HCT116 (cell line): ENCODE data around the gene MAEA.

Source experiments
- CTCF ChIP-seq, 3 experiments: fragments of 200-600 bp in 1 of 3; sonication (generic) in 1 of 3; IDR thresholded peaks in 2 of 3; conservative IDR thresholded peaks in 1 of 3; 2 replicates each; pipeline ENCODE4 v1.5.1; 2012 to 2017; ENCODE audit warnings: low read depth in 2 of 3, low read length in 2 of 3, antibody characterized with exemption in 1 of 3, borderline replicate concordance in 1 of 3, control low read depth in 1 of 3, mild to moderate bottlenecking in 1 of 3, mixed read lengths in 1 of 3, mixed run types in 1 of 3, moderate library complexity in 1 of 3; ENCODE audit not compliant: insufficient read depth in 1 of 3
- ELF1 ChIP-seq: IDR thresholded peaks from 2 replicates; pipeline ENCODE4 v1.6.1; 2012; ENCODE audit warnings: low read depth, borderline replicate concordance
- EZH2 ChIP-seq: fragments of 200-600 bp; sonication (generic); IDR thresholded peaks from 2 replicates; pipeline ENCODE4 v1.6.1; 2017; ENCODE audit warnings: antibody characterized with exemption, mixed run types
- FOSL1 ChIP-seq: IDR thresholded peaks from 2 replicates; pipeline ENCODE4 v1.6.1; 2012; ENCODE audit warnings: low read depth
- POLR2A ChIP-seq: IDR thresholded peaks from 2 replicates; pipeline ENCODE4 v1.7.0; 2011; ENCODE audit warnings: borderline replicate concordance; ENCODE audit not compliant: insufficient read depth, insufficient read length; ENCODE audit errors: extremely low read depth
- POLR2AphosphoS5 ChIP-seq: IDR thresholded peaks from 2 replicates; pipeline ENCODE4 v1.6.1; 2011; ENCODE audit warnings: mild to moderate bottlenecking, low read depth, low read length, moderate library complexity
- RAD21 ChIP-seq: IDR thresholded peaks from 2 replicates; pipeline ENCODE4 v1.6.1; 2012; ENCODE audit warnings: low read depth, mild to moderate bottlenecking
- SIN3A ChIP-seq: IDR thresholded peaks from 2 replicates; pipeline ENCODE4 v1.6.1; 2012; ENCODE audit warnings: low read depth
- YY1 ChIP-seq: IDR thresholded peaks from 2 replicates; pipeline ENCODE4 v1.6.1; 2011; ENCODE audit warnings: low read length, low read depth, moderate library complexity, mild to moderate bottlenecking; ENCODE audit not compliant: insufficient replicate concordance; ENCODE audit errors: extremely low read depth
- ZBTB33 ChIP-seq: IDR thresholded peaks from 2 replicates; pipeline ENCODE4 v1.6.1; 2011; ENCODE audit warnings: mild to moderate bottlenecking, low read length, moderate library complexity; ENCODE audit not compliant: insufficient replicate concordance; ENCODE audit errors: extremely low read depth

- no peak for TF ChIP-seq CTCF (IDR thresholded peaks at IDR 0.05 in 2 of 3, conservative IDR thresholded peaks at IDR 0.05 in 1 of 3; ENCODE audit: borderline replicate concordance in 1 of 3, insufficient read depth in 1 of 3, low read depth in 2 of 3, low read length in 2 of 3)
- no peak for TF ChIP-seq ZBTB33
- no peak for TF ChIP-seq POLR2A
- TF ChIP-seq POLR2AphosphoS5, result no peak
- TF ChIP-seq EZH2, result no peak
- TF ChIP-seq YY1, result no peak
- TF ChIP-seq ELF1, result no peak
- no peak for TF ChIP-seq FOSL1
- TF ChIP-seq RAD21, result no peak
- TF ChIP-seq SIN3A, result no peak
Observed at GRCh38 chr4:1253831-1254230, 35.9 kb upstream of the MAEA start.
